DOHH2 (cell line): ENCODE results near the gene DNER.
"Not testable (repeated sequence)": the region's sequence is repeated elsewhere in the genome, so short reads cannot be mapped to it uniquely, and the experiment has no call there.

Source experiments
- H3F3A ChIP-seq: fragments of 200-600 bp; sonication (generic), shearing (Covaris generic); 2 replicates; pipeline ENCODE4 v1.6.0; 2016; ENCODE audit warnings: antibody characterized with exemption, mild to moderate bottlenecking; ENCODE audit not compliant: control insufficient read depth, insufficient read depth
- H3K27ac ChIP-seq: fragments of 200-600 bp; sonication (generic); 2 replicates; pipeline ENCODE4 v1.5.1; 2014; ENCODE audit warnings: low read depth, mild to moderate bottlenecking, low read length, moderate library complexity
- H3K27me3 ChIP-seq: fragments of 200-600 bp; sonication (generic); 2 replicates; pipeline ENCODE4 v1.6.1; 2014; ENCODE audit warnings: mild to moderate bottlenecking, low read length, mixed read lengths; ENCODE audit not compliant: control insufficient read depth
- H3K36me3 ChIP-seq: fragments of 200-600 bp; sonication (generic); 2 replicates; pipeline ENCODE4 v1.6.1; 2014; ENCODE audit warnings: mild to moderate bottlenecking, low read length, moderate library complexity, mixed read lengths; ENCODE audit not compliant: control insufficient read depth
- H3K4me1 ChIP-seq: fragments of 200-600 bp; sonication (generic); 2 replicates; pipeline ENCODE4 v1.6.1; 2014; ENCODE audit warnings: mild to moderate bottlenecking, low read length, mixed read lengths; ENCODE audit not compliant: control insufficient read depth
- H3K4me2 ChIP-seq: fragments of 200-600 bp; sonication (generic); 2 replicates; pipeline ENCODE4 v1.6.0; 2014; ENCODE audit warnings: mild to moderate bottlenecking, low read length, moderate library complexity
- H3K4me3 ChIP-seq: fragments of 200-600 bp; sonication (generic); 2 replicates; pipeline ENCODE4 v1.5.1; 2014; ENCODE audit warnings: mild to moderate bottlenecking, low read length, mixed read lengths
- H3K79me2 ChIP-seq: fragments of 200-600 bp; sonication (generic); 2 replicates; pipeline ENCODE4 v1.6.1; 2014; ENCODE audit warnings: mild to moderate bottlenecking, low read length, mixed read lengths; ENCODE audit not compliant: control insufficient read depth
- H3K9me2 ChIP-seq: fragments of 200-600 bp; sonication (generic); replicated peaks from 2 replicates; pipeline ENCODE4 v1.6.1; 2014; ENCODE audit warnings: mild to moderate bottlenecking, low read length, mixed read lengths; ENCODE audit not compliant: control insufficient read depth
- H3K9me3 ChIP-seq: fragments of 200-600 bp; sonication (generic); 2 replicates; pipeline ENCODE4 v1.6.1; 2014; ENCODE audit warnings: antibody characterized with exemption, low read length, mixed read lengths; ENCODE audit not compliant: control insufficient read depth, insufficient read depth
- H4K20me1 ChIP-seq: fragments of 200-600 bp; sonication (generic); 2 replicates; pipeline ENCODE4 v1.6.0; 2014; ENCODE audit warnings: low read depth, mild to moderate bottlenecking, antibody characterized with exemption, low read length, moderate library complexity; ENCODE audit not compliant: control insufficient read depth, insufficient read depth
- CTCF ChIP-seq: fragments of 200-600 bp; sonication (generic); IDR thresholded peaks from one replicate; pipeline ENCODE4 v1.5.1; 2014; ENCODE audit warnings: antibody characterized with exemption, mild to moderate bottlenecking, low read depth, low read length; ENCODE audit not compliant: poor library complexity, severe bottlenecking
- EZH2phosphoT487 ChIP-seq: fragments of 200-600 bp; sonication (generic); IDR thresholded peaks from 2 replicates; pipeline ENCODE4 v1.6.1; 2017; ENCODE audit warnings: borderline replicate concordance, mild to moderate bottlenecking, antibody characterized with exemption, low read length, moderate library complexity, mixed read lengths

The DNER gene

DNA sequence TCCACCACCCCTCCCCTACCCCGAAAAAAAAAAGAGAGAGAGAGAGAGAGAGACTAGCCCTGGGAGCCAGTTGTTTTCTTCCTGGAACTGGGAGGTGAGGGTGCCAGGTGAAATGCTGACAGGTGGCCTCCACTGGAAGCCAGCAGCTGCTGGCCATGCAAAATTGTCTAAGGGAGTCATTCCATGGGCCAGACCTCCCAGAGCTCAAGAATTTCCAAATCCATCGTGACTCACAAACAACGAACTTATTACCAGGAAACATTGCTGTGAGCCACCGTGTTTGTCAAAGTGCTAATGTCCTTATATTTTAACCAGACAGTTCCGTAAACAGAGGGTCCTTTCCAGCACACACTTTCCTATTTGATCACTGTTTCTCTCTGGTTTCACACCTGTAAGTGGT lies 374.7 kb downstream of the DNER start:
- TF ChIP-seq CTCF (no peak), EZH2phosphoT487 (no peak)
- no peaks in the 10 kb centered on the region for H3K27me3 ChIP-seq
- H4K20me1 ChIP-seq = no peaks in the 10 kb centered on the region
- no peak overlapping the region for H3K27ac ChIP-seq
- no peaks in the 10 kb centered on the region for H3K79me2 ChIP-seq
- H3K4me1 ChIP-seq = peaks cover 30% of the 10 kb centered on the region
- no peaks in the 10 kb centered on the region for H3F3A ChIP-seq
- H3K4me3 ChIP-seq = no peak overlapping the region
- H3K9me2 ChIP-seq = no peaks in the 10 kb centered on the region
- H3K4me2 ChIP-seq = no peak overlapping the region
- no peaks in the 10 kb centered on the region for H3K36me3 ChIP-seq
- no peaks in the 10 kb centered on the region for H3K9me3 ChIP-seq

GRCh38 chr2:229339171-229339570 lies 375.2 kb downstream of the DNER start:
- not testable (repeated sequence) for H3K9me2 ChIP-seq, H3K27ac ChIP-seq, H3F3A ChIP-seq, H3K36me3 ChIP-seq, H3K4me2 ChIP-seq, H3K4me3 ChIP-seq, H3K27me3 ChIP-seq, H3K9me3 ChIP-seq, H3K79me2 ChIP-seq, H4K20me1 ChIP-seq
- H3K4me1 ChIP-seq = peaks cover 34% of the 10 kb centered on the region

DNA sequence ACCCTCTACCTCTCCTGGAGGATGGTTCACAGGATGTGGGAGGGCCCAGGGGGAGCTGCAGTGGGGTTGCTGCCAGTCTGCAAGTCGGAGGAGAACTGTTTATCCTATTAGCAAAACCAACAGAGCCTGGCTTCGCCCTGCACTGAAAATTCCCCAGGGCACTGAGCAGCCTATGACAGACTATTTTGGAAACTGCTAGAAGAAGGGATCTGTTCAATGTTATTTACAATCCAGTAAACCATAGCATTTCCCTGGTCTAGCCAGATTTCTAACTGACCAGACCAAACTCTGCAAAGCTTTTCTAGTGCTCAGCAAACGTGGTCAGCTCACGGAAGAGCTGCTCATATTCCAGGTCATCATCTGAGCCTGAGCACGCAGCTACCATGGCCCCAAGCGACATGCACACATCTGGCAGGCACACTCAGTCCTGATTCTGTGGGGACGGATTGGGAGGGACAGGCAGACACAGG lies 378.4 kb downstream of the DNER start:
- Histone ChIP-seq H3K27me3 (no peaks in the 10 kb centered on the region), H3K79me2 (no peaks in the 10 kb centered on the region), H3F3A (no peaks in the 10 kb centered on the region), H3K4me3 (no peak overlapping the region), H4K20me1 (no peaks in the 10 kb centered on the region), H3K4me1 (peaks cover 51% of the 10 kb centered on the region), H3K9me2 (no peaks in the 10 kb centered on the region), H3K36me3 (no peaks in the 10 kb centered on the region), H3K27ac (no peak overlapping the region), H3K4me2 (no peak overlapping the region), H3K9me3 (no peaks in the 10 kb centered on the region)
- no peak for TF ChIP-seq EZH2phosphoT487
- TF ChIP-seq CTCF = no peak

DNA sequence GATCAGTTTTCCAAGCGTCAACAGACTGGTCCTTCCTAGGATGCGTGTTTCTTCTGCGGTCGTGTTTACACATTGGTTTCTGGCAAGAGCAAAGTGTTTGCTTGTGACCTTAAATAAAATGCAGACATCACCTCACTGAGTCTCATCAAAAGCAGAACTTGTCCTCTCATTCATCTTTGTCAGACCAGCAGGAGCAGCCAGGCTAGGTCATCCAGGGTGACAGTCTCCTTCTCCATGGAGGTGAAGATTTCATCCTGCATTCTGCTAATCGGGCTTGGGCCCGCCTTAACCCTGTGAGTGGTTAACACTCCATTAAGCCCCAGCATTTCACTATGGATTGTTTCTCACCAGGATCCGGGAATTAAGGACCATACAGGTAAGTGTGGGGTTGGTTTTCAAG lies 379.0 kb downstream of the DNER start:
- Histone ChIP-seq H3K4me1 (peaks cover 57% of the 10 kb centered on the region), H3K27ac (no peak overlapping the region), H3K27me3 (no peaks in the 10 kb centered on the region), H3K36me3 (no peaks in the 10 kb centered on the region), H4K20me1 (no peaks in the 10 kb centered on the region), H3K9me3 (no peaks in the 10 kb centered on the region), H3K79me2 (no peaks in the 10 kb centered on the region), H3K4me2 (no peak overlapping the region), H3K4me3 (no peak overlapping the region), H3F3A (no peaks in the 10 kb centered on the region), H3K9me2 (no peaks in the 10 kb centered on the region)
- TF ChIP-seq EZH2phosphoT487 (no peak), CTCF (no peak)
